Endothelial cell of umbilical vein (primary cell): ENCODE data around the gene SUV39H2.

ENCODE experiments used
- CTCF ChIP-seq, 2 donors: IDR thresholded peaks; 1 replicate in 1 of 2; 2 replicates in 1 of 2; pipeline ENCODE4 v1.5.1; 2011; ENCODE audit warnings: low read length in 2 of 2, mild to moderate bottlenecking in 2 of 2, moderate library complexity in 2 of 2, control low read depth in 1 of 2, inconsistent platforms in 1 of 2, low read depth in 1 of 2; ENCODE audit not compliant: insufficient read depth in 1 of 2; ENCODE audit errors: extremely low read depth in 1 of 2
- GATA2 ChIP-seq: IDR thresholded peaks from 2 replicates; pipeline ENCODE4 v1.7.0; 2011; ENCODE audit warnings: low read depth, mild to moderate bottlenecking, moderate library complexity, mixed read lengths, low read length; ENCODE audit not compliant: insufficient read length, insufficient read depth
- POLR2A ChIP-seq: IDR thresholded peaks from 2 replicates; pipeline ENCODE4 v1.6.1; 2012; ENCODE audit warnings: low read depth, mild to moderate bottlenecking, control low read depth, low read length
- POLR2AphosphoS5 ChIP-seq: IDR thresholded peaks from 2 replicates; pipeline ENCODE4 v1.6.1; 2012; ENCODE audit warnings: low read depth, mild to moderate bottlenecking, control low read depth, low read length, moderate library complexity; ENCODE audit not compliant: insufficient read depth

DNA sequence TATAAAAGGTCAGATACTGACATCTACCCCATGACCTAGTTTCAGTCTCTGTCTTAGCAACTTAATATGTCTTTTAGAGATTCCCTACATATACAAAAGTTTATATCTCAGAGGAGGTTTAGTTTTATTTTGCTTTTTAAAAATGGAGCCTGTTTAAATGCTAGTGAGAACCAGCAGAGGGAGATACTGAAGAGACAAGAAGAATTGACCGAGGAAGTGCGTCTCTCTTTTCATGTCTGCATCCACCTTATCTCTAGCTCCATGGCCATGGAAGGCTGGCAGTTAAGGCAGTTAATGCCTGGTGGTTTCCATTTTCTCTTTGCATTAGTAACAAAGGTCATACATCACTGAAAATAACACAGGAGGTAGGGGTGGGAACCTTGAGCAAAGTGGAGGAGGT lies 10.7 kb downstream of the SUV39H2 start:
- TF ChIP-seq CTCF (IDR thresholded peaks at IDR 0.05; ENCODE audit: extremely low read depth in 1 of 2, insufficient read depth in 1 of 2, low read depth in 1 of 2, low read length in 2 of 2) (peak in 1 of 2 donors; percentile 16), POLR2A (no peak), GATA2 (no peak), POLR2AphosphoS5 (no peak)
